Measurements from ENCODE around the gene KCNJ1. TPM values are rescaled to one million over a fixed set of nuclear protein-coding genes. Genes with fewer than 3 reads are reported as not detected.

KCNJ1 gene
- total RNA-seq, 4 donors from 2014 or later = 0.44 to 1.4 TPM; not detected in 2

DNA sequence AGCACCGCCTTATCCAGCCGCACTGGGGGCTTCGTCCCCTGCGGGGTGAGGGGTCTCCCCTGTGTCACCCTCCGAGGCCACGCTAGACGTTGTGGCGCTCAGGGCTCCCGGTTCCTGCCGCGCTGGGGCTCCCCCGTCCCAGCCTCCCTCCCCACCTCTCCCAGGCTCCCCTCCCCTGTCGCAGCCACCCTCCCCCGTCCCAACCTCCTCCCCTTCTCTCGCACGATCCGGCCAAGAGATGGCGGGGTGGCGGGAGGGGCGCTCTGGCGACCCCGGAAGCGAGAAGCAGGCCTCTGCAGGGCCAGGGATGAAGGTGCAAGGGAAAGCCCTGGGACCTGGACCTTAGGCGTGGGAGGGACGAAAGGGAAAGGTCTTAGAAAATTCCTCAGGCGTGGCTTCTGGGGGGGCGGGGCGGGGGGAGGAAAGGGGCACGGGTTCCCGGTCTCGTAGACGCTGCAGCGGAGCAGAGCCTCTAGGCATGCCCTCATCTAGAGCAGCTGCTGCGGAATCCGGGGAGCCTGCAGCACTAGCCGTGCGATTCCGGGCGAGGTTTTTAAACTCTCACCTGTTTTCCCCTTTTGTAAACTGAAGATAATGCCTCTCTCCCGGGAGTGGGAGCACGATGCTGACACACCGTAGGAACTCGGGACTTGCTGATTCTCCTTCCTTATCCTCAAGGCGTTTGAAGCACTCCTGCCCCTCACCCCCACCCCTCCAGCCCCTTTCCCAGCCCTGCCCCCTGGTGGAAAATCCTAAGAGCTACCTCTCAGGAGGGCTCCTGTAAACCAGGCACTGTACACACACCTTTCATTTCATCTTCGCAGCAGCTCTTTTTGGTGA is 38.5 kb upstream of the KCNJ1 start:
- no peak for TF ChIP-seq CTCF (IDR thresholded peaks at IDR 0.05; ENCODE audit: low read depth)

DNA sequence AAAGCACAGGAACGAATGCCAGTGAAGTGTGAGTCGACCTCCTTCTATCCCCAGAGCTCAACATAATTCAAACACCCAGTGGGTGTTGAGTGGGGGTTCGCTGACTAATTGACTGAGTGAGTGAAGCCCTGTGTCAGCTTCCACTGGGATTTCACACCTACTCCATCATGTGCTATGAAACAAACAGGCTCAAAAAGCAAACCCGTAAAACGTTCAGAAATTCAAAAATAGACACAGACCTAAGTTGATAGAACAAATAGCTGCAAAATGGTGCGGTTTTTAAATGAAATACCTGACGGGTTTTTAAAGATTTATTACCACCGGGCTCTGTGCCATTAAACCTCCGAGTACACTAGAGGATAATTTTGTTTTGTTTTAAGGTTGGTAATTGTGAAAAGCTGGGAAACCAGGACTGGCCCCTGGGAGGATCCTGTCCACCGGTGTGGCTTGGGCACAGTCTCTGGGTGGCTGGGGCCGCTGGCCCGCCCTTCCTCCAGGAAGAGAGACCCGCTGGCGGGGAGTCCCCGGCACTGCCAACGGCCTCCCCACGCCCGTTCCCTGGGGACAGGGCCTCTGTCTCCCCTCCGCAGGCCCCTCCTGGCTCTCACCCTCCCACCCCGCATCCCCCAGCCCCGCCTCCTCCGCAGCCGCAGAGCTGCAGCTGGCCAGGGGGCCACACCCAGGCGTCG is 37.7 kb upstream of the KCNJ1 start:
- TF ChIP-seq CTCF (IDR thresholded peaks at IDR 0.05; ENCODE audit: low read depth) = no peak

DNA sequence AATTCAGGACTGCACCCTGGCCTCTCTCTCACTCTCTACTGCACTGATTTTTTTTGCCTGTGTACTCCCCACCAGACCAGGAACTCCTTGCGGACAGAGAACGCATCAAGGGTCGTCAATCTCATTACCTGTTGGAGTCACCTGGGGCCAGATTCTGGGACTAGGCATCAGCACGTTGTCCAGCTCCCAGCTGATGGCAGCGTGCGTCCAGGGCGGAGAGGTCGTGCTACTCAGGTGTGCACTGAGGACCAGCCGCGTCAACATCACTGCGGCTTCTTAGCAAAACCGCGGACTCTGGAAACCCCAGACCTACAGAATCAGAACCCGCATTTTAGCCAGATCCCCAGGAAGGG is 37.2 kb upstream of the KCNJ1 start:
- no peak for TF ChIP-seq CTCF (IDR thresholded peaks at IDR 0.05; ENCODE audit: low read depth)

DNA sequence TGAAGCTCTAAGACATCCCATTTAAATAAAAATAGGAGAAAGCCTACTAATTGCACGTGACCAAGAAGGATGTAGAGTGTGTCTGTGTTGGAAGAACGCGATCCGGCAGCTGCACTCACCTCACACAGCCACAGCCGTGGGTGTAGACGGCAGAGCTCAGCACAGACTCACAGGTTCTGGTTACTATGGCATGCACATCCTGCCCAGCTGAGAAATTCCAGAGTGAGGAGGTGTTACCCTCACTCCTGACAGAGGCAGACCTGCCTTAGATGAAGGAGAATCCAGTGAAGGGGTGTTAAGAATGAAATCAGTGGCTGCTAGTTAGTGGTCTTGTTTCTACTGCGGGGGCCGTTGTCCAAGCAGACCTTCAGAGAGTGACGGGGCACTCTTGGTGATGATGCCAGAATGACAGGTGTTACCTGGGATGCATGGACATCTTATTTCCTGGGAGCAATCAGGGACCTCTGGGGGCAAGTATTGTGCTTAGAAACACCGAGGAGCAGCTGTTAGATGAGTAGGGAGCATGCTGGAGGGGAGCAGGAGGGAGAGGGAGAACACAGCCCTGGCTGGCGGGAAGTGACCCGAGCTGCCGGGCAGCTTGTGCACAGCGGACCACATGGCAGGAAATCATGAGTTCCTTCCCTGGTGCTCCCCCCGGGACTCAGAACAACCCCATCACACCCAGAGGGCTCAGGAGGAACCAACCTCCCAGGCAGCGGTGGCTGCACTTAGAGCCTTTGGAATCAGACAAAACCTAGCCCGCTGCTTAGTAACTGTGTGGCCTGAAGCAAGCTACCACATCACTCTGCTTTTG is 36.4 kb upstream of the KCNJ1 start:
- TF ChIP-seq CTCF (IDR thresholded peaks at IDR 0.05; ENCODE audit: low read depth) = no peak

GRCh38 chr11:128902515-128903066 is 35.5 kb upstream of the KCNJ1 start:
- no peak for TF ChIP-seq CTCF (IDR thresholded peaks at IDR 0.05; ENCODE audit: low read depth)

GRCh38 chr11:128901653-128902514 is 34.8 kb upstream of the KCNJ1 start:
- TF ChIP-seq CTCF (IDR thresholded peaks at IDR 0.05; ENCODE audit: low read depth) = no peak
